Measurements from ENCODE around the gene TP53.

Gene TP53

DNA sequence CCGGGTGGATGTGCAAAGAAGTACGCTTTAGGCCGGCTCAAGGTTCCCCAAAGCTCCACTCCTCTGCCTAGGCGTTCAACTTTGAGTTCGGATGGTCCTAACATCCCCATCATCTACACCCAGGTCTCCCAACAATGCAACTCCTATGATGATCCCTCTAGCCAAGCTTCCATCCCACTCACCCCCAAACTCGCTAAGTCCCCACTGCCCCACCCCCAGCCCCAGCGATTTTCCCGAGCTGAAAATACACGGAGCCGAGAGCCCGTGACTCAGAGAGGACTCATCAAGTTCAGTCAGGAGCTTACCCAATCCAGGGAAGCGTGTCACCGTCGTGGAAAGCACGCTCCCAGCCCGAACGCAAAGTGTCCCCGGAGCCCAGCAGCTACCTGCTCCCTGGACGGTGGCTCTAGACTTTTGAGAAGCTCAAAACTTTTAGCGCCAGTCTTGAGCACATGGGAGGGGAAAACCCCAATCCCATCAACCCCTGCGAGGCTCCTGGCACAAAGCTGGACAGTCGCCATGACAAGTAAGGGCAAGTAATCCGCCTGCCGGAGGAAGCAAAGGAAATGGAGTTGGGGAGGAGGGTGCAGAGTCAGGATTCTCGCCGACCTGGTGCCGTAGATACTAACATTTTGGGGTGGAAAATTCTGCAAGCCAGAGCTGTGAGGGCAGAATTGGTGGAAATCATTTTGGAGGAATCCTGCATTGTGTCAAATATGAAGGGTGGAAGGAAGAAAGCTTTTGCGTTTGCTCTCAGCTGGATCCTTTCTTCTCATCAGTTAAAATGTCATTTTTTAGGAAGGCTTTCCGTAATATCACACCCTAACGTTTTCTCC is at the start of gene TP53:
TSS of gene TP53 (minus strand) at position 419 of the 836 bp plus-strand sequence. CDS start 10,896 bp downstream, outside the sequence.
- DNase-seq: peak in 50 of 51 donors; percentile 45 to 94 (median 82)

DNA sequence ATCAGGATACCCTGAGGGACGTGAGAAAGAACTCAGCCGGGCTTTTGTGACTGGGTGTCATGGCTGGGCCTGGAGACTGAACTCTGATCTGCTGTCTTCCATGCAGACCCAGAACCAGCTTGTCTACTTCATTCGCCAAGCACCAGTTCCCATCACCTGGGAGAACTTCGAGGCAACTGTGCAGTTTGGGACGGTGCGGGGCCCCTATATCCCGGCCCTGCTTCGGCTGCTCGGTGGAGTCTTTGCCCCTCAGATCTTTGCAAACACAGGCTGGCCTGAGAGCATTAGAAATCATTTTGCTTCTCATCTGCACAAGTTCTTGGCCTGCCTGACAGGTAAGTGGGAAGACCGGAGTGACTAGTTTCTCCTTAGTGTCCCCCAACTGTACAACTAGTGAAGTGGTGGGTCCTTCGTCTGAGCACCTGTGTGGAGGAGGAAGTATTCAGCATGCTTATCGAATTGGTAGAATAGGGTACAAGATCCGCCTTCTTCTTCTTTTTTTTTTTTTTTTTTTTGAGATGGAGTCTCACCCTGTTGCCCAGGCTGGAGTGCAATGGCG is 45.8 kb upstream of the TP53 start:
- no peak for DNase-seq

DNA sequence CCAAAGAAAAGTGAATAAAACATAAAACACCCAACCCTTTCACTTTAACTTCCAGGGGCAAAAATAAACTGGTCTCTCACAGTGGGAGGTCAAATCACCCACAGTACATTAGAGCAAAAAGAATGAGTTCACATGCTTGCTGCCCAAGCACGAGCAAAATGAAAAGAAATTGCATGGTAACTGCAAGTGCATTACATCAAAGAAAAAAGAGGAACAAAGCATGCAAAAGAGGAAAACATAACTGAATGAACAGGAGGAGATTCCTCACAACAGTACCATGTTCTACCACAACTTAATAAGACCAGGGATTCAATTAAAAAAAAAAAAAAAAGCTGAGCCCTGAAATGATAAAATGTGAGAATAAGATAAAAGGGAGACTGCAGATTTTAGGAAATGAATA is 42.5 kb upstream of the TP53 start:
- no peak for DNase-seq

DNA sequence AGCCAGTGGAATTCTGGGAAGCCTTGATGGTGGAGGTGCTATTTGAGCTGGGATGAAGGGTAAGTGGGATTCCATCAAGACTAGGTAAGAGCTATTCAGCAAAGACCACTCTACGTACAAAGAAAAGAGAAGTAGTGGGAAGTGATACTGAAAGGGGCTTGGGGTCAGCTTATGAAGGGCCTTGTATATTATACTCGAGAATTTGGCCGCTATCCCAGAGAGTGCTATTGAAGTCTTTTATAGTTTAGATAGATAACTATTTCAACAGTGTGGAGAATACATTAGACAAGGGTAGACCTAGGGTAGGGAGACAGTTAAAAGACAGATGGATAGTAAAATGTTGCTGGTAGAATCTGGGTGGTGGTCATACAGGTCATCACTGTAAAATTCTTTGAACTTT is 40.6 kb upstream of the TP53 start:
- no peak for DNase-seq

DNA sequence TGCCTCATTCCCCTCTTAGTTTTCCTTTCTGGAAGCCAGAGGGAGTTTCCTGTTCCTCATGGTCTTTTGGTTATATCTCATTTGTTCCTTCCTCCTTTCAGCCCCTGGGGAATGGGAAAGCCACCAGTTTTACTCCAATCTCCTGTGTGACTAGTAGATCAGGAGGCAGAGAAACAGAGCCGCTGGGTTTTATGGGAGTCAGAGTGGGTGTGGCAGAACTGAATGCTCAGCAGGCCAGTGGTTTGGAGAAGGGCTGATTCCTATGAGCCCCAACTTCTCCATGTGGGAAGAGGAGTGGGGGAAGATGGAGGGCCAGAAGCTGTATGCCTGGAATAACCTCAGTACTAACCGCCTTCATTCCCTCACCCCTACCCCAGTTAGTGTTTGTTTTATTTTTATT is 34.3 kb upstream of the TP53 start:
- no peak for DNase-seq

DNA sequence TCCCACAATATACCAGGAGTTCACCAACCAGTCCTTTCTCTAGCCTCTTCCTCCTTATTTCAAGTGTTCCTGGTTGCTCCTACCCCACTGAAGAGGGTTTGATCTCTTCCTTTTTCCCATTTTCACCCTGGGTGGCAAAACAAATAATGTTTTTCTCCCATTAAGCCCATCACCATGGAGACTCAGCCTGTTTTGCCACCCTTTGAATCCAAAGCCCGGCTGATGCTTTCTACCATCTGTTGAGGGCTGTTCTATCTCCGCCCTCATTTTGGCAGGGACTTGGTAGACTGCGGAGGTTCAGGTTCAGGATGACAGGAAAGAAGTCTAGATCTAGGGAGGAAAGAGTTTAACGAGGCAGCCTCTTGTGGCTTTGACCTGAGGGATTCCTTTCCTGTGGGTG is 32.8 kb upstream of the TP53 start:
- DNase-seq: no peak

DNA sequence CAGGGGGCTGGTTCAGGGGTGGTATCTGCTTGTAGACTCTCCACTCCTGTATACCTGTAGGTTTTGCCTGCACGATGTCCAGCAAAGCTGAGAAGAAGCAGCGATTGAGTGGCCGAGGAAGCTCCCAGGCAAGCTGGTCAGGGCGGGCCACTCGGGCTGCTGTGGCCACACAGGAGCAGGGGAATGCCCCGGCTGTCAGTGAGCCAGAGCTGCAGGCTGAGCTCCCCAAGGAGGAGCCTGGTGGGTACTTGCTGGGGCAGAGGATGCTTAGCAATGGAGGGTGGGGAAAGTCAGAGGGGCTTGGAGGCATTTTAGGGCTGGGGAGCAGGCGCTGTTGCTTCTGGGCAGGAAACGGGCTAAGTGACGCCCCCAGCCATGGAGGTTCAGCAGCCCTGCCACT is 32.4 kb upstream of the TP53 start:
- no peak for DNase-seq

DNA sequence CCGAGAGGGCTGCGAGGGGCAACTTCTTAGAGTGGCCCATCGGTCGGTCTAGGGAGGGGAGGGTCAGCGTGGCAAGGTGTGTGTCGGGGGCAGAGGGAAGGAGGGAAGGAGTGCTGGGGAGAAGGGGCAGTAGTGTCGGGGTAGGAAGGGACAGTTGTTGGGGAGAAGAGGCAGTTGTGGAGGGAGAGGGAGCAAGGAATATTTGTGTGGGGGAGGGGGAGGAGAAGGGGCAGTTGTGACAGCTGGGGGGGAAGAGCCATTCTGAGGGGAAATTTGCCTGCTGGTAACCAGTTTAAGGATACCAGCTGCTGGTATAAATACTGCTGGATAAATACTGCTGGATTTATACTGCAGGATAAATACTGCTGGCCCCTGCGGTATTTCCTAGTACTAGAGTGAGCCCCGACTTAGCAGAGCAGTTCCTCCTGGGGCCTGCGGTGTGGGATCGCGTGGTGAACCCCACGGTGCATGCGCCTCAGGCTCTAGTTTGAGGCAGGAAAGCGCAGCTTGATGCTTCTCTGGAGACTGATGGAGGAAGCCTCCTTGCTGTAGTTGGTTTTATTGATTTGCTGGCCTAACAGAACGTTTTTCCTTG is 30.6 kb upstream of the TP53 start:
- DNase-seq: peak in 10 of 51 donors; percentile 7 to 39 (median 22)

DNA sequence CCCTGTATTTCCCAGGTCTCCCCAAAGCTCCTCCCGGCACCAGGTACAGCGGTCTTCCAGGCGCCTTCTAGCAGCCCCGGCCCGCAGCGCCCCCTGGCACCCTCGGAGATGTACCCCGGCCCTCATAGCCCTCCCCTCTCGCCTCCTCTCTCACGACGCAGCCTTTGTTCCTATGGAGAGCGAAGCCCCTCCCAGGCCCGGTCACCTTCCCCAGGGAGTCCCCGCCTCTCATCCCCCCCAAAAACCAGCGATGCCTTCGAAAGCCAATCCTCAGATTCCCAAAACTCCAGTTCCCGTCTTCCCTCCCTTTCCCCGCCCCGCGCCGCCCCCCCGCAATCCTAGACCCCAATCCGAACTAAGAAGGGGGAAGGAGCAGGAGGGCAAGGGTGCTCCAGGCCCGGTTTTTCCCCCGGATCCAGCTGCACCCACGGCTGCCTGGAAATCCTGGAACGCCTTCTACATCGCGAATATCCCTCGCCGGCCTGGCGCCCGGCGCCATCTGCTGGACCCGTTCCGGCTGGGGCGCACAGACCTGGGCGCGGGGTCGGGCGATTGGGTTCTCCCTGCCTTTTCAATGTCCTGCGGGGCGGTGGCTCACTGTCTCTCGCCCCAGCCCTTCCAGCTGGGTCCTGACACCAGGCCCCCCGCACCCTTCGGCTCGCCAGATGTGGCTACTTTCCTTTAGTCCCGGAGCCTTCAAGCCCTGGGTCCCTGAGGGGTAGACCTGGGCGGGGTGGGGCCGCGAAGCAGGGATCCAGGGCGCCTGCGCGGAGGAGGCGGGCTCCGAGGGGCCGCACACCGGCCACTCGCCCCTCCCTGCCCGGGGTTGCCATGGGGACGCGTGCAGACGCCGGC is 29.8 kb upstream of the TP53 start, which contains the start of gene DNAH2:
TSS of gene DNAH2 (plus strand) at position 844 of the 855 bp plus-strand sequence. CDS start 1,991 bp downstream, outside the sequence.
- DNase-seq: peak in 45 of 51 donors; percentile 15 to 90 (median 68)

DNA sequence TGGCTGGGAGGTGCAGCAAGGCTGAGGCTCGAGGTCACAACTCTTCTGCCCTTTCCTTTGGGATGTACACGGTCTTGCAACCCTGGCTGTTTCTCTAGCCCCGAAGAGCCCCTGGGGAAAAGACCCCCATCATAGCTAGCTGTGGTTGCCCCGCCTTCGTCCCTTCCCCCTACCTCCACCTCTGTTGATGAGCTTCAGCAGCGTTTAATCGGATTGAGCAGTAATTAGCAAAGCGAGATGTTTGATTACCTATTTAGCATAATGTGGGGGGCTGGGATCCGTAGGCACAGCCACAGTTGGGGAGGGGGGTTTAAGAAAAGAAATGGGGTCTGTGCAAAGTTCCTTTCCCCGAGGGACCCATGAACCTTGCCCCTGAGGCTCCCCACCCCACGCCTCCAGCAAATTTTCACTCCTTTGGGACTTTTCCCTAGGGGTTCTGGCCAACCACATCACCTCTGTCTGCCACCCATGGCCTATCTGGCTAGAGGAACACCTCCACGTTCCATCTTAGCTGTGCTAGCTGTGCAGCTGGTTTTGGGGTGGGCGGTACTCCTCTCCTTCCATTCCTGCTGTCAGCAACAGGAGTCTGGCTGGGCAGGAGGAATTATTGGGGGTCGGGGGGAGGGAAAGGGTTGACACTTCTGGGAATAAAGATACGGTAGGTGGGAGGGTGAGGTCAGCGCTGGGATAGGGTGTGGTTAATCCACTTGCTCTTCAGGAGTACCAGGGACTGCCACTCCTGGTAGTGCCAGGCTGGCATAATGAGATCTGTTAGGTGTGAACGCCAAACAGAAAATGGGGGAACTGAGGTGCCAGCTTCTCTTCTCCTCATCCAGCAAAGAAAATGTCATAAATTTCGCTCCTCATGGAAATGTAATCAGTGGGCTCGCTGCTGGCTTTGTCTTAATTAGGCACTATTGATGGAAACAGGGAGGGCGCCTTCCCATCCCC is 28.9 kb upstream of the TP53 start:
- peak in 1 of 51 donors; percentile 84 for DNase-seq

DNA sequence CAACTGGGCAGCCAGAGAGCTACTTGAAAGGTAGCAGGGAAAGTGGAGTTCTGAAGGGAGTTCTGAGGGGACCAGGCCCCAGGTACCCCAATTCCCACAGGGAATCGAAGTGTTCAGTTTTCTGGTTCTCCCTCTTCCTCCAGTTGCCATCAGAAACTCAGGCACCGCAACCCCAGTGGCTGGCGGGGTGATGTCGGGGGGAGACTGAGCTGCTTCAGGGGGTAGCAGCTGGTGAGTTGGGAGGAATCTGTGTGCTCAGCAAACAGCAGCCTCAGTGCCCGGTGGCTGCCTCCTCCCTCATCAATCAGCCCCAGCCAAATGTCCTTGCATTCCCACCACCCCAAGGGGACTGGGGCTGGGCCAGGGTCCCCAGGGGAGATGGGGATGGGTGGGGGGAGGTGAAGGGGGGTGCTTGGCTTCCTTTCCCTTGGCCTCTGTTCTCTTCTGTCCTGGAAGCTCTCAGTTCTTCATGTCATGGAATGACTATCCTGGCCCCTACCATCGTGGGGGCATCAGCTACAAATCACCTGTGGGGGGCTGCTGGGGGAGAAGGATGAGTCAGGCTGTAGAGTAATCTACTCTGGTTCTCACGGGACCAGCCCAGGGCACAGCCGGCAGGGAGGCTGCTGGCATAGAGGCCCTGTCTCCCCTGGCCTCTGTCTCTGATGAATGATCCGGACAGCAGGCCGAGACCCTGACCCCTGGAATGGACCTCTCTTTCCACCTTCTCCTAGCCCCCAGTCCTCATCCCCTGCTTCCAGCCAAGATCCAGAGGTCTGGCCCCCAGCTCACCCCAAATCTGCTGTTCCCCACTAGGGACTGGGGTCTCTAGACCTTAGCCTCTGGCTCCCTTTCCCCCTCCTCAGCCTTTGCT is 27.7 kb upstream of the TP53 start:
- no peak for DNase-seq

DNA sequence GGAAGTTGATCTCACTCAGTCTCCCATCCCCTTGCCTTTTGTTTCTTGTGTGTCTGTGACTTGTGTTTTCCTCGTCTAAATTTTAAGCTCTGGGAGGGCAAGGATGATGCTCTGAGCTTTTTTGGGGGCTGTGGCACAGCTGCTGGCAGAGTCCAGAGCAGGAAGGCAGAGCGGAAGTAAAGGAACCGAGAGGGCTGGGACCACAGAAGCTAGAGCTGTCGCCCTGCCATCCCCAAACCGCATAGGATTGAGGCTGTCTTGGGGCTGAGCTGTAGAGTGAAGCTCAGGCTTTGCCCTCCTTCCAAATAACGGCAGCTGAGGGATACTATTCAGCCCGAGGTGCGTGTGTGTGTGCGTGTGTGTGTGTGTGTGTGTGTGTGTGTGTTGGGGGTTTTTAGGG is 26.5 kb upstream of the TP53 start:
- DNase-seq: no peak

DNA sequence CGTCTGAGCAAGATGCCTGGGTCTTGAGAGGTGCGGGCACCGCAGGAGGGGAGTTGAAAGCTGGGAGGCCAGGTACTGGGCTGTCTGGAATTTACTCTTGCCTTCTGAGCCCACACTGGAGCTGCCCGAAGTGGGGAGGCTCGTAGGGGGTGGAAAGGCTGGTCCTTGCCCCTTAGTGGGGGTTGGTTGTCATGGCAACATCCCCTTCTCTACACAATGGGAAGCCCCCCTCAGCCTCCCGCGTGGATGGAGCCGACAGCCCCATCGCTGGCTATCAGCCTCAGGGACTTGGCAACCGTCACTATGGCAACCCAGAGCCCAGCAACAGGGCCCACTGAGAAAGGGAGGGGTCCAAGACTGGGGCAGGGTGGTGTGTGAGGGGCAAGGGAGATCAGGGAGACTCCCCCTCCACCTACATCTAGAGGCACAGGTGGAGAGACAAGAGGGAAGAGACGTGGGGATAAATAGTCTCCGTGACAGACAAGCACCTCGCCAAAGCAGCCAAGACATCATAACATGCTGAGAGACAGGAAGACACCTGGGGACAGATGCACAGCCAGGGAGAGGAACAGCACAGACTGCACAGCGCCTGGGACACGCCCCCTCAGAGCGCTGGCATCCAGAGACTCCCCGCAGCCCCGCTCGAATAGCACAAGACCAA is 25.0 kb upstream of the TP53 start:
- peak in 15 of 51 donors; percentile 5 to 54 (median 22) for DNase-seq

DNA sequence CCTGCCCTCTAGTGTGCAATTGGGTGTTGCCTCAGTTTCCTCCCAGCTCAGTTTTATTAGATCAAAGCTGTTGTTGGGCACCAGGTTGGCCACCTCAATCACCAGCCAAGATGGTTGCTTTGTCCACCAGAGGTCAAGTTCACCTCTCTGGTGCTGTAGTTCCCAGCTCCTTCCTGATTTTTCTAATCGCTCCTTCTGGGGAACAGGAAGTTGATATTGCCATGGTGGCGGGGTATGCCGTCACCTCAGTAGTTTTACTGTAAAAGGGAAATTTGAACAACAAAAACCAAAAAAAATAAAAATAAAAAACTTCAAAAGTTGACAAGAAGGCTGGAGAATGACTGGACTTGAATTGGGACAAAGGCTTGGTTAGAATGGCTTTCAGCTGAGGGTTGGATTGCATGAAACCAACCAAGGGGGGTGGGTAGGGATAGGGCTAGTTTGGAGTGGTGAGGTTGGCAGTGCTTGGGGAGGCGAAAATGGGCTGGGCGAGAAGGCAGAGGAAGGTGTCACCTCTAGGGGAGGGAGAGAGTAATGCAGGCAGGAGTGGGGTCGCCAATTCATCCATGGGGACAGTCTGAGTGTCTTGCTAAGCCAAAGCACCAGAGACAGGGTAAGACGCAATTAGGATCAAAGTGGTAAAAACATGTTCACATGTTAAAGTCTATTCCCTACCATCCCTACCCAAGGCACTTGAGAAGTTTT is 23.9 kb upstream of the TP53 start:
- no peak for DNase-seq

DNA sequence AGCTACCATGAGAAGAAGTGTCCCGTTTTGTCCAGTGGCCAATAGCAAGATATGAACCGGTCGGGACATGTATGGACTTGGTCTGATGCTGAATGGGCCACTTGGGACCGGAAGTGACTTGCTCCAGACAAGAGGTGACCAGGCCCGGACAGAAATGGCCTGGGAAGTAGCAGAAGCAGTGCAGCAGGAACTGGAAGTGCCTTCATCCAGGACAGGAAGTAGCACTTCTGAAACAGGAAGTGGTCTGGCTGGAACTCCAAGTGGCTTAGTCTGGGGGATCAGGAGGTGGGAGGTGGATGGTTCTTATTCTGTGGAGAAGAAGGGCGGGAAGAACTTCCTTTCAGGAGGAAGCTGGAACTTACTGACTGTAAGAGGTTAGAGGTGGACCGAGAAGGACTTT is 23.0 kb upstream of the TP53 start:
- no peak for DNase-seq

DNA sequence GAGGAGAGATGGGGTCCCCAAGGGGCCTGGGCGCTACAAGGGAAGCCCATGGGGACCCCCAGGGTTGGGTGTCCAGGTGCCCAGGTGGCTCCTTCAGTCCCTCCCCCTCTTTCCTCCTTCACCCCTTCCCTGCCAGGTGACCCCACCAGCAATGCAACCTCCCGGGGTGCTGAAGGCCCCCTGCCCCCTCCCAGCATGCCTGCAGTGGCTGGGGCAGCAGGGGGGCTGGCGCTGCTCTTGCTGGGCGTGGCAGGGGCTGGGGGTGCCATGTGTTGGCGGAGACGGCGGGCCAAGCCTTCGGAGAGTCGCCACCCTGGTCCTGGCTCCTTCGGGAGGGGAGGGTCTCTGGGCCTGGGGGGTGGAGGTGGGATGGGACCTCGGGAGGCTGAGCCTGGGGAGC is 21.7 kb upstream of the TP53 start:
- DNase-seq: no peak

DNA sequence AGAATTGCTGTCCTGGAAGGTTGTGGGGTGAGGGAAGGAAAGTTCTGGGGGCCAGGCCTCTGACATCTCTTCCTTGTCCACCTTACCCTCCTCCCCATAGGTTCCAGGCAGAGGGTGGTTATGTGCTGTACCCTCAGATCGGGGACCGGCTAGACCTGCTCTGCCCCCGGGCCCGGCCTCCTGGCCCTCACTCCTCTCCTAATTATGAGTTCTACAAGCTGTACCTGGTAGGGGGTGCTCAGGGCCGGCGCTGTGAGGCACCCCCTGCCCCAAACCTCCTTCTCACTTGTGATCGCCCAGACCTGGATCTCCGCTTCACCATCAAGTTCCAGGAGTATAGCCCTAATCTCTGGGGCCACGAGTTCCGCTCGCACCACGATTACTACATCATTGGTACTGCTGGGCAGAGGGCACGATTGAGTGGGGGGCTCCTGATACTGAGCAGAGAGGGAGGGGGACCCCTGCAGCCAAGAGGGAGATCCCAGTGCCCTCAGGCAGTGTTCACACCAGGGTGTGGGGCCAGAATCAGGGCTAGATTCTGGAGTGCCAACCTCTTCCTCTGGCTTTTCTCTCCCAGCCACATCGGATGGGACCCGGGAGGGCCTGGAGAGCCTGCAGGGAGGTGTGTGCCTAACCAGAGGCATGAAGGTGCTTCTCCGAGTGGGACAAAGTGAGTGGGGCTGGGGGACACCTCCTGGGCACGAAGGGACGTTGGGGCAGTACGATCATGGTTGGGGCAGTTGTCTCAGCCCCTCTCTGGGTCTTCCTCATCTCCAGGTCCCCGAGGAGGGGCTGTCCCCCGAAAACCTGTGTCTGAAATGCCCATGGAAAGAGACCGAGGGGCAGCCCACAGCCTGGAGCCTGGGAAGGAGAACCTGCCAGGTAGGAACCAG is 20.8 kb upstream of the TP53 start:
- no peak for DNase-seq
